HG03442 (cell line): ENCODE data around the gene CDC25C.
"Not testable (repeated sequence)": the region's sequence is repeated elsewhere in the genome, so short reads cannot be mapped to it uniquely, and the experiment has no call there.

Source experiments
- ATAC-seq: cut with Tn5 transposase; IDR thresholded peaks from one replicate; pipeline ENCODE4 v1.9.1; 2021; ENCODE audit warnings: mild to moderate bottlenecking, moderate library complexity; ENCODE audit not compliant: unreplicated experiment

Gene CDC25C

DNA sequence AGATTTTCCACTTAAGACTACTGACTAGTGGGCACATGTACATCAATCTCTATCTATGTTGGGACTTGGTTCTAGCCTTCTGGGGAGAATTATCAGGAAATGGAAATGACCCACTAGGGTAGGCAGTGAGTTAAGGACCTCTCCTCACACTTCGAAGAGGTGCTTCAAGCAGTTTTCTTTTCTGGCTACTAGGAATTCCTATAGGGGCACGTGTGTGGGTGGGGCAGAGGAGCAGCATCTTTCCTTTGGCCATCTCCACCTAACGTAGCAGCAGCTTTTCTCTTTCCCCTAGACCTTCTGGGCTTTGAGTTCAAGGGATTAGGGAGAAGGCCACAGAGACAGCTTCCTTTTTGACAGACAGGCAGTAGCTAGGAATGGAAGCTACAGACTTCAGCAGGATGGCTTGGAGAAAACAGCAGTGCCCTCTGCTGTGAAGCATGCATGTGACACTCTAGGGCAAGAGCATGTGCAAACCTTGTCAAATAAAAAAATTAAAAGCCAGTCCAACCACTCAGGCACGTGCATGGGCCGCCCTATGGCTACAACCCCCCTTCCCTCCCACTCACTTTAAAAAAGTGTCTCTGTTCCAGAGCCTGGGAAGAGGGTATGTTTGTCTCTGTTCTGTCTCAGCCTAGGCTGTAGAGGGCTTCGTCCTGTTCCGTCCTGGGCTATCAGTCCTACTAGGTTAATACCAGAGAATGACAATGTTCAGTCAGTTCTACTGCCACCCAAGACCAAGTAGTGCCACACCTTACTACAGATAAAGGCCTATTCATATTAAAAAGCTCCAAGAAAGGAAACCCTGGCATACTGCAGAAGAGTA, 48.5 kb downstream of the CDC25C start:
- ATAC-seq, result no peak

DNA sequence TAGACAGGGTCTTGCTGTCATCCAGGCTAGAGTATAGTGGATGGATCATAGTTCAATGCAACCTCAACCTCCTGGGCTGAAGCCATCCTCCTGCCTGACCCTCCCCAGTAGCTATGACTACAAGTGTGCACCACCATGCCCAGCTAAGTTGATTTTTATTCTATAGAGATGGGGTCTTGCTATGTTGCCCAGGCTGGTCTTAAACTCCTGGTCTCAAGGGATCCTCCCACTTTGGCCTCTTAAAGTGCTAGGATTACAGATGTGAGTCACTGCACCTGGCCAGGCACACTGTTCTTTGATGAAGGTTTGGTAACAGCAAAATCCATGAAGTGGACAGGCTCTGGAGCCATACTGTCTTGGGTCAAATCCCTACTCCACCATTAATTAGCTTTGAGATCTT, 50.7 kb downstream of the CDC25C start:
- no peak for ATAC-seq

DNA sequence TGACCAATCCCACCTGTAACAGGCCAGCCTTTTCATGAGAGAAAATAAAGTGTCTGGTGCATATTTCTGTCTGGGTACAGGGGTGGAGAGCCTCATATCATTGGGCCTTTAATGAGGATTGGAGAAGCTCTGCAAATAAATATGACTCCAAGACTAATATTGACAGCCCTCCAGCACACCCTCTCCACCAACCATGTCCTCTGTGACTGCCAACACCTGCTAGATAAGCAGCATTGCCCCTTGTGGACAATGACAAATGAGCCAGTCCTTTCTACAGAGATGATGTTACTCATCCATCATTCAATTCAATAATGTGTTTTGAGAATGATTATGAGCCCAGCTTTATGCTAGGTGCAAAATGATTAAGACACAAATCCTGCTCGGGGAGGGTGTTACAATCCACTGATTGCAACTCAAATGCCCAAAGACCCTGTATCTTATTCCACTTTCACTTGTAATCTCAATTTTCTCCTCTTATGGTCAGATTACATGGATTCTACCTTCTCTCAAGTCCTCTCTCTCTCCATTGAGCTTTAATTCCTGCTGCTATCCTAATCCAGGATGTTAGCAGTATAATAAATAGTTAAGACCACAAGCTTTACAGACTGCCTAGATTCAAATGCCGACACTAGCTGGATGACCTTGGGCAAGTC, 55.1 kb downstream of the CDC25C start:
- no peak for ATAC-seq

DNA sequence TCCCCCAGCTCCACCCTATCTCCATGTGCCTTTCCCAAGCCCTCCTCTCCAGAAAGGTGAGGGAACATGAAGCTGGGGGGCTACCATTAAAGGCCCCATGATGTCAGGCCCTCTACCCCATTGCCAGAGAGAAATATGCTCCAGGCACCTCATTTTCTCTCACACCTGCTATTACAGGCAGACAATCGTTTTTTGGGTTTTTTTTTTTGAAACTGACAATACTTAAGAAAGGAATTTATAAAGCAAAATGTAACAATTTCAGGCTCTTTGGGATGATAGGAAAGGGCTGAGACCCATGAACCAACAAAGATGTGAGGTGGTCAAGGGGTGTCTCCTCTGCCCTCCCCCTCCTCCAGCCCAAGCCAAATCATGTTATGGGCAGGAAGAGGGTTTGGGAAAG, 55.7 kb downstream of the CDC25C start:
- no peak for ATAC-seq

DNA sequence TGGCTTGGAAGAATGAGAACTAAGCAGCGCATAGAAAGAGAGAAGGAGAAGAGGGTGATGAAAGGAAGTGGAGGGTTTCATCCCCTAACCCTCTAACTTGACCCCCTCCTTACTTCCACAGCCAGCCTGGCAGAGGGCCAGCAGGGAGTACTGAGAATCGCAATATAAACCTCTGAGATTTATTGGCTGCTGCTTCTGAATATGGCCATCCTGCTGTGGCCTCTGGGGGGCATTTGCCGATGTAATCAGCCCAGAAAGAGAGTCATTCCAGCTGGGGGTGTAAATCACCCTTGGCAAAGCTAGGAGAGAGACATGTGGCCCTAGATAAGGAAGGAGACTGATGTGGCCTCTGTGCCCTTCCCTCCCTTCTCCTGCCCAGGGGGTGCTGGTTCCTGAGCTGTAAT, 56.2 kb downstream of the CDC25C start:
- no peak for ATAC-seq

DNA sequence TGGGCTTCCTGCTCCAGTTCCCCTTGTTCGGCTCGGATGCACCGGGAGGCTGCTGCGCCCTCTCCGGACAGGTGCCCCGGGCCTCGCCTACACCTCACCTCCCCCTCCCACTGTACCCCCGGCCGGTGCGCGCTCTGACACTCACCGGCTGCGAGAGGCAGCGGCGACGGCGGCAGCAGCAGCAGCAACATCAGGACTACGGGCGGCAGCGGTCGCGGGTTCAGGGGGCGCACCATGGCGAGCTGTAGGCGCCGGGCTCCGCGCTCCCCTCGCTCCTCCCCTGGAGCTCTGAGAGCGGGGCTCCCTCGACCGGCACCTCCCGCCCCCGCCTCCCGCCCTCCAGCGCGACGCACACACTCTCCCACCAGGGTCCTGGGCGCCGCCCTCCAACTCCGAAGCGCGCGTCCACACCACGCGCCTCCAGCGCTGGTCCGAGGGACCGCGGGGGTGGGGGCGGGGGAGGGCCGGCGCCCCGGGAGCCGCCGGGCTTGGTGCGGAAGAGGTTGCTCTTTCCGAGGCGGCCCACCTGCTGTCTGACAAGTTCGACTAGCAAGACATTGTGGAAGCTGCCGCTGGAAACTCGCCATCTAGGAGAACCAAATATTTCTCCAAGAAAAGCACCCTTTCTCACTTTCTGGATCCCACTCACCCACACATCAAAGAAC, 57.3 kb downstream of the CDC25C start, which contains the start of gene GFRA3:
GFRA3 (minus strand) TSS at position 433 of the 665 bp plus-strand sequence; CDS start at position 236, 197 bp downstream.
- ATAC-seq, result no peak

DNA sequence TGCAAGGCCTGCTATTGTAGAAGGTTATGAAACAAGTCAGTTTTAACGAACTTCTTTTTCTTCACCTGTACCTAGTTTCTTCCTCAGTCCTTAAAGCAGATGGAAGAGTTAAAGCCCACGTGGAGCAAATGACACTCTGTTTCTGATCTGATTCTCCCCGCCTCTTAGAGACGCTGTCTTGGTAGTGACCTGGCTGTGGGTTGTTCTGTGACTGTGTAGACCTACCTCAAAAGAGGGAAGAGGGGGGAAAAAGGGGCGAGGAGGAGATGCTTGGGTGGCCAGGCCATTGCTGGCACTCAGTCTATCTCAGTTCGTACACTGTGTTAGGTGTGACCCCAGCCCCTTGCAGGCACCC, 57.8 kb downstream of the CDC25C start:
- no peak for ATAC-seq

DNA sequence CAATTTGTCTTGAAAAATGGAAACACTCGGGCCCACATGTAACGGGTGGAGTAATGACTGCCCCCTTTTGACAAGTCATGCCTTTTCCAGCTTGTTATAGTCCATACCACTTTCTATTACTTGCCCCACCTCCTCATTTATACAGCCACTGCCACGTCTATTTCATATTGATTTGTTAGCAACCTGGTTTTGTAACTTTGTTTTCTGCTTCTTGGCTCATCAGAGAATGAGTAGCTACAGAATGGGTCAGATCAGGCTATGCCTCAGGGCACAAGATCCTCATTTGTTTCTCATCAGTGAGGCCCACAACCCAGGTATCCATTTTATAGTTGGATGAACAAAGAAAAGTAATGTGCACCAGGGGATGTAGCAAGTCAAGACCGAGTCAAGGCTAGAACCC, 58.9 kb downstream of the CDC25C start:
- ATAC-seq, result no peak

DNA sequence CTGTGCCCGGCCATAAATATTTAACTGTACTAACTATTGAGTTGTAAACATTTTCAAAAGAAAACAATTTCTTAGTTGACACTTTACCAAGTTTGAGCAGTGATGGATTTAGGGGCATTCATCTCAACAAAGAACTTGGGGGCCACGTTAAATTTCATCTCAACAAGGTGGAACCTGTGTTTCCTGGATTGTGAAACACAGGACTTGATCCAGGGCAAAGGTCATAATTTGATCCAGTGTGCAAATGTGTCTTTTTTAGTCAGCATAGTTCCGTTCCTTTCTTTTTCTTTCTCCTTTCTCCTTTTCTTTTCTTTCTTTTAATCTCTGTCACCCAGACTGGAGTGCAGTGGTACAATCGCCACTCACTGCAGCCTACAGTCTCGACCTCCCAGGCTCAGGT, 60.3 kb downstream of the CDC25C start:
- no peak for ATAC-seq

DNA sequence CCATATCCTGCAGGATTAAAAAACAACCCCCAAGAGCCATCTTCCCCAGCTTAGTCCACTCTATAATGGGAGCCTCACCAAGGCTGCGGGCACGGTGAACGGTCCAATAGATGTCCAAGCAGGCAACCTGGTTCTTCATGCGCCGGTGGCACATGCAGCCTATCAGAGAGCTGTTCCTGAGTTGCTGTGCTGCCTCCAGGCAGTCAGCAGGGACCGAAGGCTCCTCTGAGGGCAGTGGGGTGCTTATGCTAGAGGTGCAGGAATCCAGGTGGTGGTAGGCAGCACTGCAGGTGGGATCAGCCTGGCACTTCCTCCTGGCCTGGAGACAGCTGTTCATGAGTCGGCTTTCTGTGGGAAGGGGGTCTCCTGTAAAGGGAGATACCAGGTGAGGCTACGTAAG, 67.4 kb downstream of the CDC25C start:
- ATAC-seq, result no peak

DNA sequence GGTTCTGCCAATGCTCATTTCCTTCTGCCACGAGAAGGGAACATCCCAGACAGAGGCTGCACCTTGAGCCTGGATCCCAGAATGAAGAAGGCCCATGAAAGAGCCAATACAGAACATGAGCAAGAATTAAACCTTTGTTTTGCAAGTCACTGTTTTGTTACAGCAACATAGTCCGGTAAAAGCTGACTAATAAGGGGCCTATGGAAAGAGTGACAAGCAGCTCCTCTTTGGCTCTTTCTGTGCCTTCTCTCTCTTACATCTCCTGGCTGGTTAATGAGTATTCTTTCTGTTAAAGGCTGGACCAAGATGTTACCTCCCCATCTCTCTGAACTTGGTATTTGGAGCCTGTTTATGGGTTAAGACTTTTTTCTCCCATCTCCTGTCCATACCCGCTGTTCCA, 68.0 kb downstream of the CDC25C start:
- ATAC-seq, result no peak

DNA sequence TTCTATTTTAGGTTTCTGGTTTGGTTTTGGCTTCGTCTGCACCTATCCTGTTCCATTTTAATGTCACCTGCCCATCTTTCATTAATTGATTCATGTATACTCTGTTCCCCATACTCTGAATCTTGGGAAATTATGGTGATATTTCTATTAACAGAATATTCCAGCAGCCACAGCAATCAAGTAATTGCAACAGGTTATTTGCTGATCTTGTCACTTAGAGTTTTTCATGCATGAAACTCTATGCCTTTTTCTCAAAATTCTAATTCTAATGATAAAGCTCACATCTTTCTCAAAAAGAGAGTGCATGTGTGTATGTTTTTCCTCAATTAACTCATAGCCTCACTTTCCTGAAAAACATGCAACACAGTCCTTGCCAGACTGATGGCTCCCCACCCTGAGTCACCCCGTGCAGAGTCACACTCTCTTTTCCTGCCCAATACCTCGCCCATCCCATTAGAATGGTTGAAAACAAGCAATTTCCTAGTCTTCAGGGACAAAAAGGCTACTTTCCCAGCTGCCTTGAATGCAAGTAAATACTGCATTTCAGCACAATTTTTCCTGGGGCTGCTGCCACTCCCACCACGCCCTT, 72.8 kb downstream of the CDC25C start:
- ATAC-seq, result no peak

DNA sequence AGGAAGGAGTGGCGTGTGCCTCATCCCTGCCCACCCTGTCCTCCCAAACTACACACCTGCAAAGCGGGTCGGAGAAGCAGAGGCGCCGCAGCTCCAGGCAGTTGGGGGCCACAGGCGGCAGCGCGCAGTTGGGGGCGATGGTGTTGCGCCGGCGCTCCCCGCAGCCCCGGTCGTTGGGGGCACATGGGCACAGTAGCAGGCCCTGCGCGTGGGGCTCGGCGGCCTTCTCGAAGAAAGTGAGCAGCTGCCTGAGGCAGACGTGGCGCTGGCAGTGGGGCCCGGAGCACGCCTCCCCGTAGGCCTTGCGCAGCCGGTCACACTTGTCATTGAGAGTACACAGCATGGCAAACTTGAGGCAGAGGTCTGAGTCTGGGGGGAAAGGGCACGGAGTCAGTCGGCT, 74.0 kb downstream of the CDC25C start:
- no peak for ATAC-seq

DNA sequence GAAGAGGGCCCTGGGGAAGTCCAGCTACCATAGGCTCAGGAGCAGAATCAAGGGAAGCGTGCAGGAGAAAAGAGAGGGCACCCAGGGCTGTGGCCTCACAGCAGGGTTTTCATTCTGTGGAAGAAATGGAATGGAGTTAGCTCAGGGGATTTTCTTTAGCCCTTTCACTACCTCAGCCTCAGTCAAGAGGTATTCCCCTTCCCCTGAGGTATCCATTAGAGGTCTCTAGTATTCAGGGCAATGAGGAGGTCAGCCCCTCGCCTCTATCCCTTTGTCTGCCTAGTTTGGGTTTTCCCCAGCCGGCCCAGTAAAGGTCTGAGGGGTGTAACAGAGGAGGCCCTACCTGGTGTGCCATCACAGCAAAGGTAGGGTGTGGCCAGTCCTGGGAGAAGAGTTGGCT, 78.7 kb downstream of the CDC25C start:
- no peak for ATAC-seq

DNA sequence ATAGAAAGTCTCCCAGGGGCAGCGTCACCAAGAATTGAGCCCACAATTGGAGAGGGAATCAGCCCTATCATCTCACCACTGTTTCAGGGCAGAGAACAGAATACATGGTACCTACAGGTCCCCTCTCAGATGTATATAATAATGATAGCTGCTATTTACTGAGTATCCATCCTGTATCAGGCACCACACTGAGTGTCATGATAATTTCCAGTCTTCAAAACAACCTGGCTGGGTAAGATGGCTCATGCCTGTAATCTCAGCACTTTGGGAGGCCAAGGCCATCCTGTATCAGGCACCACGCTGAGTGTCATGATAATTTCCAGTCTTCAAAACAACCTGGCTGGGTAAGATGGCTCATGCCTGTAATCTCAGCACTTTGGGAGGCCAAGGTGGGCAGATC, 83.8 kb downstream of the CDC25C start:
- ATAC-seq, result not testable (repeated sequence)

DNA sequence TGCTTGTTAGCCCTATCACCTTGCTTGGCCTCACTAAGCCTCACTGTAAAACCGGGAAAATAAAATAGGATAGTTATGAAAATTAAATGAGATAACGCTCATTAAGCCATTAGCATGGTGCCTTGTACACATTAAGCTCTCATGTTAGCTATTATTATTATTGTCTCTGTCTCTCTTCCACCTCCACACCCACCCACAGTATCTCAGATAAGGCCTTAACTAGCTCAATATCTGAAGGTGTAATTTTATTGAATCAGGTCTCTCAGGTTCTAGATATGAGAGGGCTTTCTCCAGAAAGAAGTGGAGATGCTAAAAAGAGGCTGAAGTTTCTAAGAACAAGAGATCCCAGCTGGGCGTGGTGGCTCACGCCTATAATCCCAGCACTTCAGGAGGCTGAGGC, 84.8 kb downstream of the CDC25C start:
- no peak for ATAC-seq

DNA sequence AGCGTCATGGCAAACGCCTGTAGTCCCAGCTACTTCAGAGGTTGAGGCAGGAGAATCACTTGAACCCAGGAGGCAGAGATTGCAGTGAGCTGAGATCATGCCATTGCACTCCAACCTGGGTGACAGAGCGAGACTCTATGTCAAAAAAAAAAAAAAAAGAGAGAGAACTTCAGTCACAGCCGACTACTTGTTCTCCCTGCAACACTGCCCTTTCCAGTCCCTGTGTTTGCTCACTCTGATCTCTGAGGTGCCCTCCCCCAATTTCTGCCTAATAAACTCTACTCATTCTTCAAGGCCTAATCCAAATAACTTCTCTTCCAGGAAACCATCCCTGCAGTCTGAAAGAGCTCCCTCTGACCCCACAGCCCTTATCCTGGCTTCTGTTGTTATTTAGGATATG, 85.3 kb downstream of the CDC25C start:
- no peak for ATAC-seq

DNA sequence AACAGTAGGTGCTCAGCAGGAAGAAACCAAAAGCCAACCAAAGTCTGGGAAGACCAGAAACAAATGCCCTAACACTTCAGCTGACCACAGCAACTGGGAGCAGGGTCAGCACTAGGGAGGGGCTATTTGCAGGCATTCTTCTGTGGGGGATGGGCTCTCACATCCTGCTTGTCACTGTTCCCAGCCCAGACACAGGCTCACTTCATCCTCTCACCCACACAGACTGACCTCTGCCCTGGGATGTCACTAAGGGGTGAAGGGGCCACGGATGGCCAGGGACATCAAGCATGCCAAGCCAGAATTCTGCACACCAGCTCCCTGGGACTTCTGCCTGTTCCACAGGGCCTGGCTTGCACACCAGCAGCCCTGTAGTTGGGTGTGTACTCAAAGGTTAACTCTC, 85.9 kb downstream of the CDC25C start:
- no peak for ATAC-seq

DNA sequence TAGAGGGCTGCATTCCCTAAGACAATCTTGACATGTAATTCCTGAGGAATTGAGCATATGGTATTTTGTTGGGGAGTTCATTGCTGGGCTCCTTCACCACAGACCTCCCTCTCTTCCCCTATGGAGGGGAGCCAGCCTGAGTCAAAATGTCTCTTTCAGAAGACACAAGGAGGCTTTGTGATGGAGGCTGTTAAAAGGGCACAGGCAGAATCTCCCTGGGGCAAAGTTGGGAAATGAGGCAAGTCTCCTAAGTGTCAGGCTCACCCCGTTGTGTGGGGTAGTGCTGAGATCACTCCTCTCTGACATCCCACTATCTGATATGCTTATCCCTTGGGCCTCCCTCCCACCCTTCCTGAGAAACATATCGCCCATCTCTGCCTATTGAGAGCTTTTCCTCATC, 87.8 kb downstream of the CDC25C start:
- no peak for ATAC-seq

DNA sequence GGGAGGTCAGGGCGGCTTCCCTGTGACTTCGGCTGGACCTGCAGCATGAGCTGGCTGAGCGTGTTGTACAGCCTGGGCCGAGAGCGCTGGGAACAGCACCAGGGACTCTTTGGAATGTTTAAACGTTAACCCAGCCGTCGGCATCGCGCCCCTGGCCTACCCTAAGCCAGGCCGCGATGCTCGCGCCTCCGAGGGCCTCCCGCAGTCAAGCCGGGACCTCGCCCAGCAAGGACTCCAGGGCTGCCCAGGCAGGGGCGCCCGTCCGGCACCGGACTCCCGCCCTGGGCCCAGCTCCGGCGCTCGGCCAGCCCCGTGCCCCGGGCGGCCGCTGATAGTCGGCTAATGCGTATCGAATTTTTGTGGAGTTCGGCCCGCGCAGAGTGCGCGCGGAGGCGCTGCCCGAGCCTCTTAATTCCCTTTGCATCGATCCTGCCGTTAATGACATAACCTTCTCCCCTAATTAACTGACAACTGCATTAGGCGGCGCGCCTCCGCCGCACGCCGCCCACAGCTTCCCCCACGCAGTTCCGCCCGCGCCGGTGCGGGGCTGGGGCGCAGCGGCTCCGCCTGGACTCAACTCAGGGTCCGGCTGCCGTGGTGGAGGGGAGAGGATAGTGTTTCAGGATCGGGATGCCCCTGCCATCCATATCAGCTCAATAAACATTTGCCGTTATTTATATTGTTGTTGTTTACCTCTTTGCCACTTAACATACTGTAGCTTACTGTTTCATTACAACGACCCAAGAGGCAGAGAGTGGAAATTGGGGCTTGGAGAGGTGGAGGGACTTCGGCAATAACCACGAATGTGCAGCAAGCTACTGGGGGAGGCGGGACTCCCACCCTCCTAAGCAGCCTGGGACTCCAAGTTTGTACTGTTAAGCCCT, 89.7 kb downstream of the CDC25C start:
- no peak for ATAC-seq
